GM23338 (cell line): ENCODE measurements around the gene EVI2B.

Experiments
- CTCF ChIP-seq, 2 experiments: fragments of 200-600 bp in 1 of 2; sonication (generic) in 1 of 2; conservative IDR thresholded peaks; 2 replicates each; pipeline versions ENCODE4 v1.5.1 to v1.6.1; 2016 to 2017; ENCODE audit warnings: antibody characterized with exemption in 2 of 2, low read depth in 2 of 2, mild to moderate bottlenecking in 2 of 2, moderate library complexity in 1 of 2
- ETS1 ChIP-seq: IDR thresholded peaks from 2 replicates; pipeline ENCODE4 v1.6.1; 2016; ENCODE audit warnings: antibody characterized with exemption
- EZH2 ChIP-seq: fragments of 200-600 bp; sonication (generic); IDR thresholded peaks from one replicate; pipeline ENCODE4 v1.8.0; 2017; ENCODE audit warnings: antibody characterized with exemption, mild to moderate bottlenecking, low read depth; ENCODE audit not compliant: unreplicated experiment
- EZH2phosphoT487 ChIP-seq: fragments of 200-600 bp; sonication (generic); IDR thresholded peaks from one replicate; pipeline ENCODE4 v1.8.1; 2018; ENCODE audit warnings: antibody characterized with exemption; ENCODE audit not compliant: unreplicated experiment
- NANOG ChIP-seq: IDR thresholded peaks from 2 replicates; pipeline ENCODE4 v1.6.1; 2016; ENCODE audit warnings: antibody characterized with exemption, borderline replicate concordance
- POLR2AphosphoS5 ChIP-seq: IDR thresholded peaks from 2 replicates; pipeline ENCODE4 v1.6.1; 2016; ENCODE audit warnings: antibody characterized with exemption, low read depth
- REST ChIP-seq: IDR thresholded peaks from one replicate; pipeline ENCODE4 v1.6.1; 2018; ENCODE audit warnings: antibody characterized with exemption; ENCODE audit not compliant: unreplicated experiment

- TF ChIP-seq CTCF (conservative IDR thresholded peaks at IDR 0.05; ENCODE audit: low read depth in 2 of 2) (no peak), REST (no peak), EZH2 (no peak), EZH2phosphoT487 (no peak), NANOG (no peak), POLR2AphosphoS5 (no peak), ETS1 (no peak)
Measured at GRCh38 chr17:31275116-31275515, 38.7 kb downstream of the EVI2B start.
